K562 treated with DMSO at 1 percent for 48 hours (cell line): ENCODE measurements around the gene RIGI. TPM values are rescaled to one million over a fixed set of nuclear protein-coding genes. Genes with fewer than 3 reads are reported as not detected.

Experiments
- total RNA-seq: library from RNA; unstranded; fragments of 300-600 nt; gene quantifications from 2 replicates; pipeline ENCODE4 v1.2.3, GENCODE V29; 2022; ENCODE audit warnings: low replicate concordance; ENCODE audit errors: extremely low read depth

Gene RIGI
- total RNA-seq: not detected in 2 replicates

GRCh38 chr9:32526041-32526706, at the start of gene RIGI:
TSS of gene RIGI (minus strand) at chr9:32526196. CDS start at chr9:32526166, 30 bp downstream.

DNA sequence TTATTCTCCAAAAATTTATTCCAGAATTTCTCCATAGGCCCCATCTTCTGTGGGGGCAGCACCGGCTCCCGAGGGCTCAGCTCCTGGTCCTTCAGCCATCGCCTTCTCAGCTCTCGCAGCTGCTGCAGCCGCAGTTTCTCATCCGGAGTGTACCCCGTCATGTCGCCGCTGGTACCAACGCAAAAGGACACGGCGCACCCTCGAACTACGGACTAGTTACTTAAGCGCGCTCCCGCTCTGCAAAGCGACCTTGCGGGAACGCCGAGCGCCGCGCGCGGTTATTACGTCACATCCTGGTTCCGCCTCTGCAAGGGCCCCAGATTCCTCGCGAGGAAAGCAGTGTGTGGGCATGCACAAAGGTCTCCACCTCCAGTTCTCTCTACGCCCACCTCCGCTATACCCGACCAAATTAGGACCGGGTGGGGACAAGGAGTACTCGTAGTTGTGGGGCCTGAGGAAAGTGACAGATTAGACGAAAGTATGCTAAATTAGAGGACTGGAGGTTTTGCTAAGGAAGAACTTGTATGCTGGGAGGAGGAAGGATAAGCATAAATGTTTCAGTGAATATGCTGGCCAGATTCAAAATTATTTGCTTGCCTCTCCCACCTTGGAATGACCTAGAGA, 47.0 kb upstream of the RIGI start, which contains the start of gene NDUFB6:
NDUFB6 (minus strand) TSS at position 260 of the 624 bp plus-strand sequence; CDS start at position 161, 99 bp downstream.

GRCh38 chr9:32552172-32552872, 26.3 kb upstream of the RIGI start, which contains the start of the genes SMIM27 and TOPORS:
TSS of gene SMIM27 (plus strand) at chr9:32552327. CDS start at chr9:32552435, 108 bp downstream.
TSS of gene TOPORS (minus strand) at chr9:32552586. CDS start at chr9:32552436, 150 bp downstream.

Other genes with a start within 250 kb of the RIGI start
- not detected in 2 replicates for gene ACO1, start 141.6 kb downstream of the RIGI start, total RNA-seq
- gene SMIM27, start 26.1 kb upstream of the RIGI start, total RNA-seq: not detected in 2 replicates
- not detected in 2 replicates for gene TOPORS, start 26.4 kb upstream of the RIGI start, total RNA-seq
- gene NDUFB6, start 47.0 kb upstream of the RIGI start, total RNA-seq: not detected in 2 replicates
- gene TAF1L, start 109.5 kb upstream of the RIGI start, total RNA-seq: not detected in 2 replicates